ENCODE results near the gene STAT5B.
A peak's percentile ranks its signal among the peaks of the same experiment; 100 is the strongest.

The STAT5B gene

GRCh38 chr17:42313389-42313772 is 37.2 kb upstream of the STAT5B start:
- Histone ChIP-seq H3K4me3 (ENCODE audit: low read depth in 1 of 2, low read length in 2 of 2) (no peak overlapping the region), H3K9me3 (ENCODE audit: control insufficient read depth in 1 of 2, low read length in 2 of 2) (no peaks in the 10 kb centered on the region), H3K4me1 (ENCODE audit: control insufficient read depth in 1 of 2, insufficient read depth in 2 of 2, low read length in 2 of 2) (peaks cover 16 to 42% of the 10 kb centered on the region in 2 donors), H3K27ac (ENCODE audit: low read length) (no peak overlapping the region), H3K36me3 (ENCODE audit: control insufficient read depth in 1 of 2, insufficient read depth in 2 of 2, low read length in 2 of 2) (peaks cover 62 to 71% of the 10 kb centered on the region in 2 donors), H3K27me3 (ENCODE audit: low read depth, low read length) (no peaks in the 10 kb centered on the region)

GRCh38 chr17:42312285-42313130 is 36.3 kb upstream of the STAT5B start:
- Histone ChIP-seq H3K4me3 (ENCODE audit: low read depth in 1 of 2, low read length in 2 of 2) (peak overlapping the region in 1 of 2 donors; percentile 53), H3K27me3 (ENCODE audit: low read depth, low read length) (no peaks in the 10 kb centered on the region), H3K27ac (ENCODE audit: low read length) (peak overlapping the region; percentile 65), H3K36me3 (ENCODE audit: control insufficient read depth in 1 of 2, insufficient read depth in 2 of 2, low read length in 2 of 2) (peaks cover 63 to 68% of the 10 kb centered on the region in 2 donors), H3K4me1 (ENCODE audit: control insufficient read depth in 1 of 2, insufficient read depth in 2 of 2, low read length in 2 of 2) (peaks cover 16 to 42% of the 10 kb centered on the region in 2 donors), H3K9me3 (ENCODE audit: control insufficient read depth in 1 of 2, low read length in 2 of 2) (no peaks in the 10 kb centered on the region)

- H3K36me3 ChIP-seq (ENCODE audit: control insufficient read depth in 1 of 2, insufficient read depth in 2 of 2, low read length in 2 of 2), result peaks cover 63% of the 10 kb centered on the region in 2 donors
Measured at GRCh38 chr17:42312035-42312284, 35.8 kb upstream of the STAT5B start.

GRCh38 chr17:42311240-42312034 is 35.2 kb upstream of the STAT5B start:
- peak overlapping the region; percentile 69 for H3K27ac ChIP-seq (ENCODE audit: low read length)
- H3K27me3 ChIP-seq (ENCODE audit: low read depth, low read length), result no peaks in the 10 kb centered on the region
- peaks cover 16 to 42% of the 10 kb centered on the region in 2 donors for H3K4me1 ChIP-seq (ENCODE audit: control insufficient read depth in 1 of 2, insufficient read depth in 2 of 2, low read length in 2 of 2)
- H3K4me3 ChIP-seq (ENCODE audit: low read depth in 1 of 2, low read length in 2 of 2), result peak overlapping the region in 1 of 2 donors; percentile 53
- no peaks in the 10 kb centered on the region for H3K9me3 ChIP-seq (ENCODE audit: control insufficient read depth in 1 of 2, low read length in 2 of 2)
- H3K36me3 ChIP-seq (ENCODE audit: control insufficient read depth in 1 of 2, insufficient read depth in 2 of 2, low read length in 2 of 2), result peaks cover 58 to 60% of the 10 kb centered on the region in 2 donors

More at GRCh38 chr17:42312035-42312284, 35.8 kb upstream of the STAT5B start:
- Histone ChIP-seq H3K9me3 (ENCODE audit: control insufficient read depth in 1 of 2, low read length in 2 of 2) (no peaks in the 10 kb centered on the region), H3K4me1 (ENCODE audit: control insufficient read depth in 1 of 2, insufficient read depth in 2 of 2, low read length in 2 of 2) (peaks cover 16 to 42% of the 10 kb centered on the region in 2 donors), H3K27me3 (ENCODE audit: low read depth, low read length) (no peaks in the 10 kb centered on the region), H3K27ac (ENCODE audit: low read length) (peak overlapping the region; percentile 65), H3K4me3 (ENCODE audit: low read depth in 1 of 2, low read length in 2 of 2) (peak overlapping the region in 1 of 2 donors; percentile 53)

GRCh38 chr17:42310787-42311215 is 34.6 kb upstream of the STAT5B start:
- peaks cover 51 to 60% of the 10 kb centered on the region in 2 donors for H3K36me3 ChIP-seq (ENCODE audit: control insufficient read depth in 1 of 2, insufficient read depth in 2 of 2, low read length in 2 of 2)
- peak overlapping the region; percentile 69 for H3K27ac ChIP-seq (ENCODE audit: low read length)
- H3K4me3 ChIP-seq (ENCODE audit: low read depth in 1 of 2, low read length in 2 of 2), result no peak overlapping the region
- H3K4me1 ChIP-seq (ENCODE audit: control insufficient read depth in 1 of 2, insufficient read depth in 2 of 2, low read length in 2 of 2), result peaks cover 16 to 42% of the 10 kb centered on the region in 2 donors
- H3K9me3 ChIP-seq (ENCODE audit: control insufficient read depth in 1 of 2, low read length in 2 of 2), result no peaks in the 10 kb centered on the region
- no peaks in the 10 kb centered on the region for H3K27me3 ChIP-seq (ENCODE audit: low read depth, low read length)

GRCh38 chr17:42309986-42310786 is 34.0 kb upstream of the STAT5B start:
- Histone ChIP-seq H3K4me1 (ENCODE audit: control insufficient read depth in 1 of 2, insufficient read depth in 2 of 2, low read length in 2 of 2) (peaks cover 16 to 42% of the 10 kb centered on the region in 2 donors), H3K27me3 (ENCODE audit: low read depth, low read length) (no peaks in the 10 kb centered on the region), H3K27ac (ENCODE audit: low read length) (no peak overlapping the region), H3K9me3 (ENCODE audit: control insufficient read depth in 1 of 2, low read length in 2 of 2) (no peaks in the 10 kb centered on the region), H3K4me3 (ENCODE audit: low read depth in 1 of 2, low read length in 2 of 2) (no peak overlapping the region), H3K36me3 (ENCODE audit: control insufficient read depth in 1 of 2, insufficient read depth in 2 of 2, low read length in 2 of 2) (peaks cover 47 to 59% of the 10 kb centered on the region in 2 donors)

GRCh38 chr17:42309142-42309541 is 33.0 kb upstream of the STAT5B start:
- H3K36me3 ChIP-seq (ENCODE audit: control insufficient read depth in 1 of 2, insufficient read depth in 2 of 2, low read length in 2 of 2), result peaks cover 45 to 55% of the 10 kb centered on the region in 2 donors
- H3K27ac ChIP-seq (ENCODE audit: low read length), result no peak overlapping the region
- H3K4me3 ChIP-seq (ENCODE audit: low read depth in 1 of 2, low read length in 2 of 2), result no peak overlapping the region
- H3K9me3 ChIP-seq (ENCODE audit: control insufficient read depth in 1 of 2, low read length in 2 of 2), result no peaks in the 10 kb centered on the region
- H3K4me1 ChIP-seq (ENCODE audit: control insufficient read depth in 1 of 2, insufficient read depth in 2 of 2, low read length in 2 of 2), result peaks cover 16 to 42% of the 10 kb centered on the region in 2 donors
- no peaks in the 10 kb centered on the region for H3K27me3 ChIP-seq (ENCODE audit: low read depth, low read length)

- no peaks in the 10 kb centered on the region for H3K9me3 ChIP-seq (ENCODE audit: control insufficient read depth in 1 of 2, low read length in 2 of 2)
- no peak overlapping the region for H3K27ac ChIP-seq (ENCODE audit: low read length)
- H3K4me1 ChIP-seq (ENCODE audit: control insufficient read depth in 1 of 2, insufficient read depth in 2 of 2, low read length in 2 of 2), result peaks cover 16 to 42% of the 10 kb centered on the region in 2 donors
- H3K36me3 ChIP-seq (ENCODE audit: control insufficient read depth in 1 of 2, insufficient read depth in 2 of 2, low read length in 2 of 2), result peaks cover 40 to 55% of the 10 kb centered on the region in 2 donors
- no peak overlapping the region for H3K4me3 ChIP-seq (ENCODE audit: low read depth in 1 of 2, low read length in 2 of 2)
- no peaks in the 10 kb centered on the region for H3K27me3 ChIP-seq (ENCODE audit: low read depth, low read length)
Measured at GRCh38 chr17:42308446-42308845, 32.3 kb upstream of the STAT5B start.

- H3K4me3 ChIP-seq (ENCODE audit: low read depth in 1 of 2, low read length in 2 of 2), result no peak overlapping the region
- H3K27ac ChIP-seq (ENCODE audit: low read length), result no peak overlapping the region
- no peaks in the 10 kb centered on the region for H3K27me3 ChIP-seq (ENCODE audit: low read depth, low read length)
- peaks cover 16 to 34% of the 10 kb centered on the region in 2 donors for H3K4me1 ChIP-seq (ENCODE audit: control insufficient read depth in 1 of 2, insufficient read depth in 2 of 2, low read length in 2 of 2)
- H3K9me3 ChIP-seq (ENCODE audit: control insufficient read depth in 1 of 2, low read length in 2 of 2), result no peaks in the 10 kb centered on the region
- peaks cover 39 to 54% of the 10 kb centered on the region in 2 donors for H3K36me3 ChIP-seq (ENCODE audit: control insufficient read depth in 1 of 2, insufficient read depth in 2 of 2, low read length in 2 of 2)
Measured at GRCh38 chr17:42307362-42307927, 31.3 kb upstream of the STAT5B start.

- Histone ChIP-seq H3K4me3 (ENCODE audit: low read depth in 1 of 2, low read length in 2 of 2) (no peak overlapping the region), H3K27ac (ENCODE audit: low read length) (no peak overlapping the region), H3K27me3 (ENCODE audit: low read depth, low read length) (no peaks in the 10 kb centered on the region), H3K9me3 (ENCODE audit: control insufficient read depth in 1 of 2, low read length in 2 of 2) (no peaks in the 10 kb centered on the region), H3K36me3 (ENCODE audit: control insufficient read depth in 1 of 2, insufficient read depth in 2 of 2, low read length in 2 of 2) (peaks cover 46 to 58% of the 10 kb centered on the region in 2 donors), H3K4me1 (ENCODE audit: control insufficient read depth in 1 of 2, insufficient read depth in 2 of 2, low read length in 2 of 2) (peaks cover 9 to 22% of the 10 kb centered on the region in 2 donors)
Measured at GRCh38 chr17:42306385-42306667, 30.1 kb upstream of the STAT5B start.
